Endothelial cell of umbilical vein (primary cell): ENCODE data around the gene ADM5. TPM values are rescaled to one million over a fixed set of nuclear protein-coding genes. Genes with fewer than 3 reads are reported as not detected.
A peak's percentile ranks its signal among the peaks of the same experiment; 100 is the strongest.

ENCODE experiments used
- BruUV-seq: library from RNA; stranded (reverse); fragments of 400-500 nt; replicated peaks from 2 replicates; lab custom pipeline; 2021; lab: Mats Ljungman, UMichigan
- CTCF ChIA-PET: fragments of 300-600, 350-600 bp; sonication (Branson Sonifier 250); formaldehyde crosslinking; loops from one replicate; lab custom pipeline; 2021; ENCODE audit warnings: antibody characterized with exemption, inconsistent platforms; lab: Charles Lee
- POLR2A ChIA-PET: fragments of 300-600, 350-600 bp; sonication (Branson Sonifier 250); formaldehyde crosslinking; loops from one replicate; lab custom pipeline; 2021; ENCODE audit warnings: antibody characterized with exemption, inconsistent platforms; lab: Charles Lee
- DNase-seq: peaks from one replicate; pipeline ENCODE4 v3.0.0-alpha.2; 2011; ENCODE audit warnings: low read depth, low spot score
- FAIRE-seq: peaks from 2 replicates; lab custom pipeline; 2011; peaks lifted over from hg19 to GRCh38; lab: Jason Lieb, UNC
- H2AFZ ChIP-seq: 2 replicates; pipeline ENCODE4 v1.6.0; 2012; ENCODE audit warnings: low read depth, low read length, control low read depth, inconsistent platforms
- H3K27ac ChIP-seq: 2 replicates; pipeline ENCODE4 v1.5.1; 2011; ENCODE audit warnings: low read depth, mild to moderate bottlenecking, control low read depth, low read length, moderate library complexity; ENCODE audit not compliant: insufficient read depth
- H3K27me3 ChIP-seq, 2 experiments: 2 replicates each; pipeline versions ENCODE4 v1.6.0 to v1.6.1; 2011; ENCODE audit warnings: low read length in 2 of 2, mixed read lengths in 1 of 2; ENCODE audit not compliant: control insufficient read depth in 2 of 2, insufficient read depth in 2 of 2
- H3K36me3 ChIP-seq, 2 experiments: 2 replicates in 1 of 2; 3 replicates in 1 of 2; pipeline ENCODE4 v1.5.1; 2011; ENCODE audit warnings: low read length in 2 of 2, mild to moderate bottlenecking in 1 of 2, moderate library complexity in 1 of 2; ENCODE audit not compliant: control insufficient read depth in 2 of 2, insufficient read depth in 2 of 2; ENCODE audit errors: extremely low read depth in 1 of 2
- H3K4me1 ChIP-seq: 3 replicates; pipeline ENCODE4 v1.5.1; 2011; ENCODE audit warnings: mild to moderate bottlenecking, low read length; ENCODE audit not compliant: control insufficient read depth, insufficient read depth; ENCODE audit errors: extremely low read depth
- H3K4me2 ChIP-seq: 2 replicates; pipeline ENCODE4 v1.6.1; 2011; ENCODE audit warnings: low read length, control low read depth, mixed read lengths; ENCODE audit not compliant: insufficient read depth
- H3K4me3 ChIP-seq, 3 experiments: fragments of 200-600 bp in 1 of 3; sonication (generic), shearing (Covaris generic) in 1 of 3; replicated peaks in 1 of 3; 2 replicates each; pipeline ENCODE4 v1.5.1; 2011 to 2016; ENCODE audit warnings: control low read depth in 3 of 3, low read length in 3 of 3, mild to moderate bottlenecking in 2 of 3, inconsistent platforms in 1 of 3, low read depth in 1 of 3, moderate library complexity in 1 of 3; ENCODE audit not compliant: insufficient read depth in 1 of 3
- H3K79me2 ChIP-seq: 2 replicates; pipeline ENCODE4 v1.6.0; 2012; ENCODE audit warnings: low read length, inconsistent platforms; ENCODE audit not compliant: control insufficient read depth, insufficient read depth
- H3K9ac ChIP-seq: replicated peaks from 2 replicates; pipeline ENCODE3; 2011; ENCODE audit warnings: low read length, control low read depth; ENCODE audit not compliant: insufficient read depth; ENCODE audit errors: extremely low read depth
- H3K9me1 ChIP-seq: replicated peaks from 3 replicates; pipeline ENCODE4 v1.6.0; 2011; ENCODE audit warnings: mild to moderate bottlenecking, low read length; ENCODE audit not compliant: control insufficient read depth, insufficient read depth; ENCODE audit errors: extremely low read depth
- H3K9me3 ChIP-seq: replicated peaks from 2 replicates; pipeline ENCODE4 v1.5.1; 2012; ENCODE audit warnings: low read length, inconsistent platforms; ENCODE audit not compliant: control insufficient read depth, insufficient read depth
- H4K20me1 ChIP-seq: replicated peaks from 2 replicates; pipeline ENCODE3; 2011; ENCODE audit warnings: mild to moderate bottlenecking, low read length; ENCODE audit not compliant: control insufficient read depth, insufficient read depth; ENCODE audit errors: extremely low read depth
- EZH2 ChIP-seq: IDR thresholded peaks from 2 replicates; pipeline ENCODE4 v1.6.1; 2012; ENCODE audit warnings: borderline replicate concordance, low read depth, mild to moderate bottlenecking, moderate library complexity, low read length, inconsistent platforms; ENCODE audit not compliant: severe bottlenecking
- FOS ChIP-seq: IDR thresholded peaks from 2 replicates; pipeline ENCODE4 v1.6.1; 2011; ENCODE audit warnings: mild to moderate bottlenecking, low read length, moderate library complexity, borderline replicate concordance; ENCODE audit not compliant: insufficient read depth
- GATA2 ChIP-seq: IDR thresholded peaks from 2 replicates; pipeline ENCODE4 v1.7.0; 2011; ENCODE audit warnings: low read depth, mild to moderate bottlenecking, moderate library complexity, mixed read lengths, low read length; ENCODE audit not compliant: insufficient read length, insufficient read depth
- JUN ChIP-seq: IDR thresholded peaks from 2 replicates; pipeline ENCODE4 v1.6.1; 2011; ENCODE audit warnings: borderline replicate concordance, low read depth; ENCODE audit not compliant: insufficient read length, insufficient read depth
- MYC ChIP-seq: IDR thresholded peaks from one replicate; pipeline ENCODE4 v1.6.1; 2011; ENCODE audit warnings: mild to moderate bottlenecking, low read depth, low read length
- POLR2A ChIP-seq: IDR thresholded peaks from 2 replicates; pipeline ENCODE4 v1.6.1; 2012; ENCODE audit warnings: low read depth, mild to moderate bottlenecking, control low read depth, low read length
- POLR2AphosphoS5 ChIP-seq: IDR thresholded peaks from 2 replicates; pipeline ENCODE4 v1.6.1; 2012; ENCODE audit warnings: low read depth, mild to moderate bottlenecking, control low read depth, low read length, moderate library complexity; ENCODE audit not compliant: insufficient read depth
- dilution Hi-C: fragments of 300-500 bp; cut with MboI; formaldehyde crosslinking; loops from one replicate; pipeline ENCODE4 v1.15.0; 2019; ENCODE audit warnings: low sequenced_read_pairs; ENCODE audit not compliant: extremely low pct_ligation_motif_present
- intact Hi-C: fragments of 100-400 bp; cut with micrococcal nuclease; formaldehyde crosslinking; loops from one replicate; pipeline ENCODE4 v1.10.0; 2022
- polyA plus RNA-seq, 4 experiments: library from polyadenylated mRNA; depleted of rRNA in 3 of 4; stranded (reverse) in 3 of 4; unstranded in 1 of 4; fragments of >200 nt; gene quantifications; 2 replicates each; pipeline versions ENCODE4 v1.2.1 to v1.2.3, GENCODE V29; 2011 to 2012; ENCODE audit warnings: missing spikeins in 1 of 4
- total RNA-seq: library from RNA; stranded (reverse); gene quantifications from 2 replicates; pipeline ENCODE4 v1.2.3, GENCODE V29; 2021
- TF ChIP-seq, protein P1 (sequence below): IDR thresholded peaks from 2 replicates; pipeline ENCODE4 v1.6.1; 2011; ENCODE audit not compliant: insufficient read depth, insufficient read length
- TF ChIP-seq, protein P2 (sequence below), 2 donors: IDR thresholded peaks; 1 replicate in 1 of 2; 2 replicates in 1 of 2; pipeline ENCODE4 v1.5.1; 2011; ENCODE audit warnings: low read length in 2 of 2, mild to moderate bottlenecking in 2 of 2, moderate library complexity in 2 of 2, control low read depth in 1 of 2, inconsistent platforms in 1 of 2, low read depth in 1 of 2; ENCODE audit not compliant: insufficient read depth in 1 of 2; ENCODE audit errors: extremely low read depth in 1 of 2

ADM5 gene
- total and polyA plus RNA-seq, 2 donors (not counting 3 experiments of a cell fraction or from before 2014, with no cell fraction given), result 3.3 to 4.4 TPM

DNA sequence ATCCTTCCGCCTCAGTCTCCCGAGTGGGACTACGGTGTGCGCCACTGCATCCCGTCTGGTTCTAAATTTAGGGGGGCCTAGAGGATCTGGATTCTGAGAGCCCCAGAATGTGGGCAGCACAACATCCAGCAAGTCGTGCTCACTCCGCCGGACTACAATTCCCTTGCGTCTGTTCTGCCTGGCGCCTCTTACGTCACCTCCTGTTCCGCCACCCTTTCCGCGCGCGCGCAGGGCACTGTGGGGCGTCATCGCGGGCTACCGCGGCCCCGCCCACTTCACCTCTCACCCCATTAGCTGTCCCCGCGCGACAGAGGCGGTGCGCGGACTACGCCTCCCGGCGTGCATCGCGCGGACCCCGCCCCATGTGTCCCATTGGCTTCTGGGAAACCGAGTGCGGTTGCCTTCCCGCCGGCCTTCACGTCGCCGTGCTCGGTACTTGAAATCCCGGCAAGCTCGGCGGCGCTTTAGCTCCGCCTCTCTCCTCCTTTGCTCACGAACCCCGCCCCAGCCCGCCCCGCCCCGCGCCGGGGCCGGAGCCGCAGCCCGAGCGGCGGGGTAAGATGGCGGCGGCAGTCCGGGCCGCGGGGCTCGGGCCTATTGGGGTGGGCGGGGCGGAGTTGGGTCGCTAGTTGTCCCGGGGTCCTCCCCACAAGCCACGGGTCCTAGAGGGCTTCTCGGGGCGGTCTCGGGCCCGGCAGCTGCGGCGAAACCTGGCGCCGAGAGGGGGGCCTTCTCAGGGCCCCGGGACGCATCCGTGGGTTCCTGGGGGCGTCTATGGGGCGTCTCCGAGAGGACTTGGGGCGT, 47.5 kb upstream of the ADM5 start, which contains the start of gene SCAF1:
Gene SCAF1, plus strand, starts transcription at position 522 of the 804 bp plus-strand sequence. CDS start 2,818 bp downstream, outside the sequence.
- DNase-seq, result peak; percentile 100
- TF ChIP-seq MYC, result peak; percentile 56
- TF ChIP-seq JUN, result peak; percentile 48
- TF ChIP-seq, protein P1, sequence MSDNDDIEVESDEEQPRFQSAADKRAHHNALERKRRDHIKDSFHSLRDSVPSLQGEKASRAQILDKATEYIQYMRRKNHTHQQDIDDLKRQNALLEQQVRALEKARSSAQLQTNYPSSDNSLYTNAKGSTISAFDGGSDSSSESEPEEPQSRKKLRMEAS, result peak; percentile 20
- peak; percentile 72 for TF ChIP-seq POLR2A
- TF ChIP-seq GATA2, result no peak
- peak; percentile 47 for TF ChIP-seq POLR2AphosphoS5
- TF ChIP-seq FOS, result peak; percentile 9
- TF ChIP-seq, protein P2, sequence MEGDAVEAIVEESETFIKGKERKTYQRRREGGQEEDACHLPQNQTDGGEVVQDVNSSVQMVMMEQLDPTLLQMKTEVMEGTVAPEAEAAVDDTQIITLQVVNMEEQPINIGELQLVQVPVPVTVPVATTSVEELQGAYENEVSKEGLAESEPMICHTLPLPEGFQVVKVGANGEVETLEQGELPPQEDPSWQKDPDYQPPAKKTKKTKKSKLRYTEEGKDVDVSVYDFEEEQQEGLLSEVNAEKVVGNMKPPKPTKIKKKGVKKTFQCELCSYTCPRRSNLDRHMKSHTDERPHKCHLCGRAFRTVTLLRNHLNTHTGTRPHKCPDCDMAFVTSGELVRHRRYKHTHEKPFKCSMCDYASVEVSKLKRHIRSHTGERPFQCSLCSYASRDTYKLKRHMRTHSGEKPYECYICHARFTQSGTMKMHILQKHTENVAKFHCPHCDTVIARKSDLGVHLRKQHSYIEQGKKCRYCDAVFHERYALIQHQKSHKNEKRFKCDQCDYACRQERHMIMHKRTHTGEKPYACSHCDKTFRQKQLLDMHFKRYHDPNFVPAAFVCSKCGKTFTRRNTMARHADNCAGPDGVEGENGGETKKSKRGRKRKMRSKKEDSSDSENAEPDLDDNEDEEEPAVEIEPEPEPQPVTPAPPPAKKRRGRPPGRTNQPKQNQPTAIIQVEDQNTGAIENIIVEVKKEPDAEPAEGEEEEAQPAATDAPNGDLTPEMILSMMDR (IDR thresholded peaks at IDR 0.05; ENCODE audit: extremely low read depth in 1 of 2, insufficient read depth in 1 of 2, low read depth in 1 of 2, low read length in 2 of 2), result no peak
- TF ChIP-seq EZH2, result no peak
- H2AFZ ChIP-seq, result peak within 1 kb of the TSS; percentile 42
- H3K9ac ChIP-seq, result peak within 1 kb of the TSS; percentile 99
- POLR2A ChIA-PET, result interaction anchor here (0.6 to 1.2 kb wide), 7 partner anchors 13 to 147 kb away, joined by 3 to 6 read pairs (median 4); partner anchors contain the start of genes BCL2L12, IRF3, PRMT1 and RCN3
- no TSS peak for BruUV-seq
- dilution Hi-C loops, result no loop called here
- H3K27me3 ChIP-seq, result no peaks in the 10 kb centered on the region
- peak within 1 kb of the TSS; percentile 99 for H3K27ac ChIP-seq
- peak within 1 kb of the TSS; percentile 96 for H3K4me2 ChIP-seq
- H4K20me1 ChIP-seq, result no peaks in the 10 kb centered on the region
- no peaks in the 10 kb centered on the region for H3K9me3 ChIP-seq
- peak within 1 kb of the TSS; percentile 93 to 97 (median 96) for H3K4me3 ChIP-seq
- H3K79me2 ChIP-seq, result peaks cover 53% of the 10 kb centered on the region
- peak; percentile 95 for FAIRE-seq
- CTCF ChIA-PET, result interaction anchor here (0.7 to 2.4 kb wide), 4 partner anchors 23 to 72 kb away, joined by 3 to 9 read pairs (median 4); partner anchors contain the start of genes BCL2L12, IRF3 and PRMT1
- H3K4me1 ChIP-seq, result peaks cover 33% of the 10 kb centered on the region
- intact Hi-C loops, result loop anchor here (2.0 to 5.0 kb wide), 5 partner anchors 145 to 287 kb away; partner anchors contain the start of genes AKT1S1, ALDH16A1, ATF5 and NUP62
- no peaks in the 10 kb centered on the region for H3K9me1 ChIP-seq
- peaks cover 0 to 12% of the 10 kb centered on the region in 2 experiments for H3K36me3 ChIP-seq
